ENCODE measurements around the gene ABLIM3.

Gene ABLIM3
- long read RNA-seq, donor 1, result 0 reads
- long read RNA-seq, donor 2, result 0 reads
- long read RNA-seq, donor 3, result 0 reads
- long read RNA-seq, donor 4, result 0 reads
- long read RNA-seq, donor 5, result 0 reads
- long read RNA-seq, donor 6, result 0 reads
- long read RNA-seq, donor 7, result 0 reads
- long read RNA-seq, donor 8, result 0 reads

DNA sequence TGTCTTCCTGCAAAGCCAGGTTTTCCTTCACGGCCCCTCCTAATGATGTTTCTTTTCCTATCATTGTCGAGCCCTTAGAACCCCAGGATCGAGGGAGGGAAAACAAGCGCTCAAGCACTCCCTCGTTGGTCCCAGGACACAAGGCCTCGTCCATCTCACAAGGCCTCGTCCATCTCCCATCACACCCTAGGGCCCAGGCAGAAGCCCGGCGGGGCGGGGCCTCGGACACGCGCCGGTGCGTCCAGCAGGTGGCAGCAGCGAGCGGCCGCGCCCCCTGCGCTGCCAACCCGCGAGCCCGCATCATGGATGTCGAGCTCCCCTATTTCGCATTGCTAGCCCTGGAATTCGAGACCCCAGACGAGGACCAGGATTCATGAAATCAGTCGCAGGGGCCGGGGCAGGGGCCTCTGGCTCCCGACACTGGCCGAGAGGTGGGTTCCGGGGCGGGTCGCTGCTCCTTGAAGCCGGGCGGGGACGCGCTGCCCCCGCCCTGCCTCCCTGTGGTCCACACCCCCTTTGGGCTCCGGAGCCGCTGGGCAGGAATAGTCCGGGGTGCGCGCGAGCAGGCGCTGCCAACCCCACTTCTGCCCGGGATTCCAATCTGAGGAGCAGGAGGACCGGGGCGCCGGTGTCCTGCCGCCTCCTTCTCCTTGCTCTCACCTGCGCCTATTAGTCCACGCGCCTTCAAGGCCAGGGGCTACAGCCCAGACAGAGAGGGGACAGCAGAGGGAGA, at the start of gene ABLIM3:
Gene ABLIM3, plus strand, starts transcription at position 270 of the 733 bp plus-strand sequence. CDS start 603 bp downstream, outside the sequence.
- peak; percentile 72 for DNase-seq

- DNase-seq, result no peak
Measured at GRCh38 chr5:149093625-149094024, 47.7 kb upstream of the ABLIM3 start.

DNA sequence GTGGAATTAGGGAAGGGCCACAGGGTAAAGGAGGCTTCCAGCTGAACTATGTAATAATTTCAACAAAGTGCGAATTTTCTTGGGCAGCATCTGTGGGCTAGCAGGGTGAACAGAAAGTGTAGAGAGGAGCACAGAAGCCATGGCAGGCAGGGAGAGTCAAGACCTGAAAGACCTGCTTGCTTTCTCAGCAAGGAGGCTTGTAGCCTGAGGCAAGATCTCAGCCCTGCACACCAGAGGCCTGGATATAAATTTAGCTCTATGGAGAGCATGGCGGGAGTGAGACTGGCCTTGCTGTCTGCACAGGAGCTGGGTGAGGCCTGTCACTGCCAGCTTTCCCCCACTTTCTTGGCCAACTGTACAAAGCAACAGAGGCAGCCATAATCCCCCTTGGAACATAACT, 46.3 kb upstream of the ABLIM3 start:
- no peak for DNase-seq

GRCh38 chr5:149099920-149100319, 41.4 kb upstream of the ABLIM3 start:
- no peak for DNase-seq

- no peak for DNase-seq
Measured at GRCh38 chr5:149100331-149100730, 41.0 kb upstream of the ABLIM3 start.

DNA sequence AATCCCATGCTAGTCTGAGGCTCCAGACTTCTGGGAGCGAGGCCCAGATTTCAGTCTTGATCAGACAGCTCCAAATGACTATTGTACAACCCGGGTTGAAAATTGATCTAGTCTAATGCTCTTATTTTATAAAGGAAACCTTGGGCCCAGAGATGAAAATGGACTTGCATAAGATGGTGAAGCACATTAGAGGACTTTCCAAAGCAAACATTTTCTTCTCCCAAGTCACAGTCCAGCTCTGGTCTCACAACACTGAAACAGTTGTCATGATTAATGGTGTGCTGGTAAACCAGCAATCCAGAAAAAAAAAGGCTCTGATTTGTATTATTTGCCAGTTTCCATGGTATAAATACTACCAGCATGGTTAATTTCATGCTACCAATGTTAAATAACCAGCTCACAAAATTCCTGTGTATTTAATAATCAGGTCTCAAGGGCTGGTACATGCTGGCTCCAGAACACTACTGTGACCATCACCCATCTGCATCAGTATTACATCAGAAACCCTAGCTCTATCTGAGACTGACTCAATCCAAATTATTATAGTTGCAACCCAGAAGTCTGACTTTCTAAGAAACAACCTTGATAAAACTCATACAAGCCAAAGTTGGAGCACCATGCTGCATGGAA, 32.5 kb upstream of the ABLIM3 start:
- DNase-seq, result no peak

- DNase-seq, result no peak
Measured at GRCh38 chr5:149110406-149110805, 30.9 kb upstream of the ABLIM3 start.

GRCh38 chr5:149113669-149114068, 27.6 kb upstream of the ABLIM3 start:
- DNase-seq, result no peak

DNA sequence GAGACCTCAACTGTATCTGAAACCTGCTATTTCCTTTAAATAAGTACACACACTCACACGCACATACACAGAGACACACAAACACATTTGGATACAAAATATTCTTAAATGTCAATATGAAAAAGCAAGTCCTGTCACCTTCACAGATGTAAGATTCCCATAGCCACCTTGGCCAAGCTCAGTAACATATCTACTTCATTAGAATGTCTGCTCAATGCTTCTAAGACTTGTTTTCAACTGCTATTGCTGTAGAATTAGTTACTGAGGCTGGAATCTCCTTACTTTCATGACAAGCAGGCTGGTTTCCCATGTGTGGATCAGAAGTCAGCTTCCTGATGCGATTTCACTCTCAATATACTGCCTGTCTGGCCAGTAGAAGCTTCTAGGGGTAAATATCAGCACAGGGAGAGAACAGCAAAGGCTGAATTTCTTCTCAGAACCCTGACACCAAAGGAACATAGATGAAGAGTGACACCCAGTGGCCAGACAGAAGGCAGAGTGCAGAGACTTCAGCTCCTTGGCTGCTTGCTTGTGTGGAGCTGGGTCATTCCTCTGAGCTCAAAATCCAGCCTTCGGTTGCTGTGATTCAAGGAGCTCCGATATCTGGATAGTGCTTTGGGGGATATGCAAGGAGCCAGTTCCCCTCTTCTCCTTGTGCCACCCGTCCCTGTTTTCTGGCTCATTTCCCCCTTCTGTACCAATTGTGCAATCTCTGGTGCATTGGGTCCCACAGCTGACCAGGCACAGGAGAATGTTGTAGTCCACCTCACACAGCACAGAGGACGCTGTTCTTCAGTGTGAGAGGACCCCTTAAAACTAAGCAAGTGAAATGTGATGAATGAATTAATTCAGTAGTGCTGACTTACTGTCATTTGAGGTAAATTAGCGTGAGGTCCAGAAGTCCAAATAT, 26.6 kb upstream of the ABLIM3 start:
- DNase-seq, result peak; percentile 24

DNA sequence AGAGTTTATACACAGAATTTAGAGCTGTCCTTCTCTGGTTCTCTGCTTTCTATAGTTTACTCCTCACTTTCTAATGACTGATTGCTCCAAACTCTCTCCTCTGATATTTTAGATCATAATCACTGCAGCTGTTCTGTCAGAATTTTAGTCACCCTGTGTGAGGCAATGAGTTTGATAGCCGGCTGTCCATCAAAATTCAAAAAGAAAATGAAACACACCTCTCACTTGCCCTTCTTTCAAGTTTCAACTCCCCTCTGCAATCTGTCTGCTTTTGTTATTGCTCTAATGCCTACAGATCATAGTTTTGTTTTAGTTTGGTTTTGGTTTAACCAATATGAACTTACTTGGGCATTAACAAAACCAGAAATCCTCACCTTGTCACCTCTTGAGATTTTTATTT, 23.3 kb upstream of the ABLIM3 start:
- DNase-seq, result no peak

- DNase-seq, result no peak
Measured at GRCh38 chr5:149118463-149118862, 22.8 kb upstream of the ABLIM3 start.

GRCh38 chr5:149121145-149121544, 20.1 kb upstream of the ABLIM3 start:
- no peak for DNase-seq

DNA sequence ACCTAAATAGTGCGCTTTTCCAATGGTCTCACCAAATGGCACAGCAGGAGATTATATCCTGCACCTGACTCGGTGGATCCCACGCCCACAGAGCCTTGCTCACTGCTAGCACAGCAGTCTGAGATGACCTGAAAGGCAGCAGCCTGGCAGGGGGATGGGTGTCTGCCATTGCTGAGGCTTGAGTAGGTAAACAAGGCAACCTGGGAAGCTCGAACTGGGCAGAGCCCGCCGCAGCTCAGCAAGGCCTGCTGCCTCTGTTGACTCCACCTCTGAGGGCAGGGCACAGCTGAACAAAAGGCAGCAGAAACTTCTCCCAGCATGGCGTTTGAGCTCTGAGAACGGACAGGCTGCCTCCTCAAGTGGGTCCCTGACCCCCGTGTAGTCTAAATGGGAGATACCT, 18.1 kb upstream of the ABLIM3 start:
- DNase-seq, result no peak

DNA sequence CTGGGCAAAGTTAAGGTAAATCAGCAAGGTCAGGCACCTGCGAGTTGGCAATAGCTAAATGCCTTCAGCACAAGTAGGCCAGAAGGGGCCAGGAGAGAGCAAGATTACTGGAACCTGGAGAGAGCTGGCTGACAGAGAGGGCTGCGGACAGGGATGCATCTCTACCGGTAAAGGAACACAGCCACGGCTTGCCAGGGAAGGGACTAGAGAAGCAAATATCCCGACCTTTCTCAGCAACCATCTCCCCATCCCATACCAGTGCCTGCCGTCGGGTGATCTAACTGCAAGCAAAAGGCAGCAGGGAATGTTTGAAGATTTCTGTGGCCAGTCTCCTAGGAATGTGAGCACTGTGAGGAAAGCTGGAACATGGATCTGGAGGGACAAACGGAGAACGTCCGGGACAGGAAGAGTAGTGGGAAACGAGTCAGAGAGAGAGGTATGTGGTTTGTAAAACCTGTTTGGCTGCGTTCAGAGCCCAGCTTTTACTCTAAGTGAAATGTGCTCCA, 15.9 kb upstream of the ABLIM3 start:
- DNase-seq, result no peak

DNA sequence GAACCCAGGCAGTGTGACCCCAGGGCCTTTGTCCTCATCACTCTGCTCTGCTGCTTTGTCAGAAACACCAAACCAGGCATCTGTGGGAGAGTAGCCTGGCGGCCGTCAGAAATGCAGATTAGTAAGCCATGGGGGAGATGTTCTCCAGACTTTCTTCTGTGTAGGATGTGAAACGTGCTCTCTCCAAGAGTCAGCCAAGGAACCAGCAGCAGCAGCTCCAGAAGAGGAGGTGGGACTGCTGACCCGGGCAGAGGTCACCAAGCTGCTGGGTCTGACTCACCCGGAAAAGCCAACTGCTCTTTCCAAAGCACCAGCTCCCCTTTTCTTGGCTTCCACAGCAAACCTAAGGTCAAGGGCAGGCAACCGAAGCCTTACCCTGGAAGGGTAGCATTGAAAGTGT, 14.4 kb upstream of the ABLIM3 start:
- DNase-seq, result no peak

DNA sequence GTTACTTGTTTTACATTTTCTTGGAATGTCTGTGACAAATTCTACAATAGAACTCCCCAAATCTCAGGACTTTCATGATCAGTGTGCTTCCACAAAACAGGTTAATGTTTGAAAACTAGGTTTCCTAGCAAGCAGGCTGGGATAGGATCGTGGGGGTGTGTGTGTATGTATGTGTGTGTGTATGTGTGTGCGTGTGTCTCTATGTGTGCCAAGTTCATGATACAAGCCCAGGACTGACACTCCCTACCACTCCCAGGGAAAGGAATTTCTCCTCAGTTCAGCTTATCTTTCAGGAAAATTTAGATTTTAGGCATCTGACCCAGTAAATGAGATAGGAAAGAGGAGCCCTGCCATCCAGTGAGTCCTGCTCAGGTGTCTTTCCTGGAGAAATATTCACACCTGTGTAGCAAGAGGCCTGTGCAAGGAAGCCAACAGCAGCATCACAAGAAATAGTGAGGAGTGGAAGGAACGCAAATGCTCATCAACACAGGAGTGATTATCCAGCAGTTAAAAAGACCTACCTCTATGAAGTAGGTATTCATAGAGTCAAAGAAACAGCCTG, 13.8 kb upstream of the ABLIM3 start:
- DNase-seq, result no peak

DNA sequence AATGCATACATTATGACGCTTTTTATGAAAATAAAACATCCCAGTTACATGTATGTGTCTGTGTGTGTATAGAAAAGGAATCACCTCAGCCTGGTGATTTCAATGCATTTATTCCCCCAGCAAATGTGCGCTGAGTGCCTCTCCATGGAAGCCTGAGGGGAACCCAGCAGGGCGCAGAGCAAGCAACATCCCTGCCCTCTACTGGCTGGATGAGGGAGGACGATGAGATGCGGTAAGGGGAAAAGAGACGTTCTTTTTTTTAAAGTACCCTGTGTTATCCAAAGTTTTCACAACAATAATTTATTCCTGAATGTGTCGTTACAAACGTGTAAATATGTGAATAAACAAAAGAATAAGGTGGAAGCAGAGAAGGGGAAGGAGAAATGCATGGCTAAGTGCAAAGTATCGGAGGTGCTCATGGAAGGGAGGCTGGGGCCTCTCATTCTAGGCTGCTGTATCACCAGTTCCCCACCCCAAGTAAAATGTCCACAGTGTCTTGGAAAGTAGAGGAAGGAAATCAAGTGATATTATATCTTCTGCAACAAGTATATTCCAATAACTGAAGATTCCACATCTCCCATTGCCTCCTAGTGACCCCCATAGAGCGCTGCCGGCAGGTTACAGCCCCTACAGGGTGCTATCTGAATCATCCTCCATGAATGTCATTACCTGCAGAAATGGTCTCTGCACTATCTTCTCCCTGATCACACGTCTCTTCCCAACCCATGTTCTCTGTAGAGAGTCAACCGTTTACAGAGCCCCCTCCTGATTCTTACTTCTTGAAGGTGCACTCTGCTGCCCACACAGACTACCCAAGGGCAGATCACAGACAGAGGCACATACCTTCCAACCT, 13.0 kb upstream of the ABLIM3 start:
- no peak for DNase-seq

DNA sequence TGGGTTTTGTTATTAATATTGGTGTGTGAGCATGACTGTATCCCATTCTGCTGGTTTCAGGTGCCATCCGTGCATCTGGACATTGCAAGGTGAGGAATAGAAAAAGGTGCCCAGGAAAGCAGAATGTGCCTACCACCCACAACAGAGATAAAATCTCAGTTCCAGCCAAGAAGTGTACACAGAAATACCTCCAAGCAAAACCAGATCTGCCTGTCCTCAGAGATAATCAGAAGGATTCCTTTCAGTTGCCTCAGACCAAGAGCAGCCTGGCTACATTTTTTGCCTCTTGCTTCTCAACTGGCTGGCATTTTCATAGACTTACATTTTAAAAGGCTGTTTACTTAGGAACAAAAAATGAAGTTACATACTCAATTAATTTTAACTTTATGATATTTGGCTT, 12.1 kb upstream of the ABLIM3 start:
- DNase-seq, result no peak

DNA sequence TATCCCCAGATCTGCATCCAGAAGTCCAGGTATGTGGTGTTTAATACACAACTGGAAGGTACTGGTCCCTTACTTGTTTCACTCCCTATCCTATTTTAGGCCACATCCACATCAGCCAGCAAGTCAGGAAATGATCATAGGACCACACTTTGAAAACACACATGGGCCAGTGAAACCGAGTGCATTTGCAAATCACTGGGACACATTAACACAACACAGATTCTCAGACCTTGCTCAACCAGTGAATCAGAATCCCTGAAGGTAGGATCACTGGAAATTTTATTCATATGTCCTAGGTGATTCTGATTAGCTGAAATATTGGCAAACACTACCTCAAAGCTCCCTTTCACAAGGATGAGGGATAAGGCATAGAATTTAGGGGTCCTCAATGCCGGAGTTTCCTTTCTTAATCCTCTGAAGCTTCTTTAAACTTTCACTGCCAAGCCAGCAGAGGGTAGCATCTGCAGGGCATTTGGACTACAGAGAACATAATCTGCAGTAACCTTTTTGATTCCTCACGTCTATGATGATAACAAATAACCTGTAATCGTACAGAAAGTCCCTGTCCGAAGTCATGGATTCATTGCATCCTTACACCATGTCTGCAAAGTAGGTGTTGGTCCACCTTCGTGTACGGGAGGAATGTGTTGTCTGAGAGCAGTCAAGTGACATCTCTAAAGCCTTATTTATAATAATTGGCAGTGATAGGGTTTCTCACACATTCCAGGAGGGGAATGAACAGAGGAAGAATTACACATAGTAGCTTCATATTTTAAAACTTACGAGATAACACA, 11.0 kb upstream of the ABLIM3 start:
- no peak for DNase-seq

DNA sequence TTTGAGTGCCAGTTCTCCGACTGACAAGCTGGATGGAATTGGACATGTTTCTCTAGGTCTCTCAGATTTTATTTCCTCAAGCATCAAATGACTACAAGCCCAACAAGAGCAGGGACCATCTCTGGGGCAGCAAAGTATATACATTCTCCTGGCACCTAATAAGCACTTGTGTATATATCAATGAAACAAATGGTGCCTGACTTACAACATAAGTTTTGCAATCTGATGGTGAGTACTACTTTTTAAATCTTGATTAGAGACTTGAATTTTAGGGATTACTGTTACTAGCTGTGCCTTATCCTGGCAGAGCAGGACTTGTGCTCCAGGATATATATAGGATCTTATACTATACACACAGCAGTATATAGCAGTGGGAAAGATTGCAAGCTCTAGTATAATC, 8.8 kb upstream of the ABLIM3 start:
- no peak for DNase-seq
